Stimulated activated CD8-positive, alpha-beta memory T cell treated with anti-CD3 and anti-CD28 coated beads, Interleukin-4, amount 100 ng/mL, for 24 hours (primary cell): ENCODE results near the gene LSAMP.

Experiments used
- DNase-seq: peaks from one replicate; pipeline ENCODE4 v3.0.0-alpha.2; 2020; ENCODE audit warnings: low read depth

Gene LSAMP

DNA sequence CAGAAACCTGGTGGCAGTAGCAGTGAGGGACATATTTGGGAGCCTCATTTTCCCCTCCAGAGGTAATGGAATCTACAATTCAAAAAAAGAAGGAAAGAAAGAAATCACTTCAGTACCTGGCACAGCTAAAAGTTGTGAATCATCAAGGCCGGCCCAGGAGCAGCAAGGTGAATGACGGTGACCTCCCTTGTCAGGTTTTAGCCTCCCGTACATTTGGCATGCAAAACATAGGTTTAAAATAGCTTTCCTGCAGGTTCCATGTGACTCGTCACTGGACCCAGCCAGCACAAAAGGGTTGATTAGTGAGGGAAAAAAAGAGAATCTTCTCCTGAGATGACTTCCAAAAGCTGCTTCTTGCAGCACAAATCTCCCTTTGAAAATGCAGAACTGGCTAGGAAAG lies 394.2 kb downstream of the LSAMP start:
- no peak for DNase-seq

DNA sequence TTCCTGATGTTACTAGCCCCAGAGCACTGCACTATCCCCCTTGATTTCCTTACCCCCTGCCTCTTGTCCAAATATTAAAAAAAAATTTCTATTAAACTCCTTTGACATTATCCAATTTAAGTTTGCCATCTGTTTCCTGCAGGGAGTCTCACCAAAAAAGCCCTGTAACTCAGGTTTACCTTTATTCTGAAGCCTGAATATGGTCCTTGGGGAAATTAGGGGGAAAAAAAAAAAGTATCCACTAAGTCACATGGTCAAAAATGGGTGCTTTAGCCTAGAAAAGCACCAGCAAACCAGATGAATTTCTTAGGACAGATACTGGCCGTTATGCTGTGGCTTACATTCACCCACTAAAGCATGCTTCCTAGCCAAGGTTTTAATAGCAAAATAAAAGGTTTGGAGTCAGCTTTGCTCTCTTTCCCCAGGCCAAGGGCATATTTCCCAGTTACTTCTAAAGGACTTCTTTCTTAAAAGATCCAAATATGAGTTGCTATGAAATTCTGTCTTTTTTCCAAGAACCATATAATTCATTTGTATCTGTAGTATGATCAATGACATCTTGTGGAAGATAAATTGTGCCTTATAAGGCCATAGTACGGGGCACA lies 394.9 kb downstream of the LSAMP start:
- DNase-seq, result no peak

DNA sequence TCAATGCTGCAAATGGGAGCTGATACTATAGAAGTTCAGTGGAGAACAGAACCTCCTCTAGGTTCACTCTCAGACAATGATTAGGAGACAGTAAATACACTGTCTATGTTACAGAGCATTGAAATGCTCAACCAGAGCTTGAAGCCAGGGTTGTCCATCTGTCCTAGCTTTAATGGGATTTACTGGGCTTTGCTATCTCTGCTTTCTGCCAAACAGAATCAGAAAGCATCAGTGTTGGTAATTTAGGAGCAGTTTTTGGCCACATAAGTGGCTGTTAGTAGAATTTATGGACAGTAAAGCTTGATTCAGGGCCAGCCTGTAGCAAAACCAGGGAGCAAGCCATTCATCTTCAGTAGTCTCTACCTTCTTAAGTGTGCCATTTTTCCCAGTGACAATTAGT lies 396.3 kb downstream of the LSAMP start:
- DNase-seq, result no peak

DNA sequence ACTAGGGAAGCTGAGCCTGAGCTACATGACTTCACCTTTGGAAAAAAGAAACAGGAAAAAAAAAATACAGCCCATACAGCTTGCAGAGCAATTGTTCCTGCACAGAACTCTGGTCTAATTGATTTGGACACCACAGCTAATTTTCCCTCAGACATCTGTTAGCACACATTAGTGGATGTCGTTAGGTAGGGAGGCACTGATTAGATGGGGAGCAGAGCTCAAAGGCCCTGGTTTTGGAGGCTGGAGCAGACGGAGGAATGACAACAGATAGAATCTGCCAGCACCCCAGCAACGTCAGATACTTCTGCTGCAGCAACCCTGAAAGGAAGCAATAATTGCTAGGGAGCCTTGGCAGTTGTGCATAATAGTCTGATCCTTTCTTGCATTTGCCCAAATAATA lies 398.9 kb downstream of the LSAMP start:
- DNase-seq, result no peak

DNA sequence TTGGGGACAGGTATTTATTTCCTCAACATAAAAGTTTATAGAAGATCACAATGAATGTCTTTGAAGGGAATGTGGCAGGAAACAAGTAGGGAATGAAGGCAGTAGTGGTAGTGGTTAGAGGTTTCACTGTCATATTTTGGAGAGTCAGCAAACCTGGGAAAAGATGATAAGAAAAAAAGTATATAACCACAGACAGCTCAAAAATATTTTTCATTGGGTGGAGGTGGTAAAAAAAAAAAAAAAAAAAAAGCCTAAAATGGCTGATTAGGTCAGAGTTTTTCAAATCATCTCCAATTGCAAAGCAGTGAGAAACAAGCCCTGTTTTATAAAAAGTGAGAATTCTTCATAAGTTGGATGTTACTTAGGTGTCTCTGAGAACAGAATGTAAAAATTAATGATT lies 400.0 kb downstream of the LSAMP start:
- no peak for DNase-seq

DNA sequence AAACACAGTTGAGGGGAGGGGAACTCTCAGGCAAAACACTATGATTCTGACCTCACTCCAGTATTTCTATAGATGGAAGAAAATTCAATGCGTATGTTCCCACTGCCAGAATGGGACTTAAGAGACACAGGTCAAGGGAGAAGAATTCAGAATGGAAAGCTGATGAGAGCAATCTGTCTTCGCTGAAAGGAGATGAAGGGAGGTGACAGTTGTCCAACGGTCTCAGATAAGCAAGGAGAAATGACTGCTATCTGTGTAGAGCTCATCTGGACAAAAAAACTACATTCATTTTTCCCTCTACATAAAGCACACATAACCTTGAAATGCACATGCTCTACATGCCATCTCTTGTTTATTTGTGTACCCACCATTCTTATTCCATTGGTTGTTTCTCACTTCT lies 405.1 kb downstream of the LSAMP start:
- no peak for DNase-seq

DNA sequence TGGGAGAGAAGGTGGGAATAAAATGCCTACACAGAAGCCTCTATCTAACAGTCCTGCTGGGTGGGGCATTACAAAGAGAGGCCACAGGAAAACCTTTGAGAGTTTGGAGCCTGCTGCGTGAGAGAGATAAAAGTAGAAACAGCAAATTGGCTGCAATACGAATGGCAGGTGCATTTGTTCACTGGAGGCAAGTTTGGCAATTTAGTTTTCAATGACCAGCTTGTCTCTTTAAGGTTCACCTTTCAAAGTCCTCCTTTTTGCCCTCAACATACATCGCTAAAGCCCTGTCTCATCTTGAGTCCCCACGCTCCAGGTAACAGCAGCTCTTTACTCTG lies 405.7 kb downstream of the LSAMP start:
- no peak for DNase-seq

DNA sequence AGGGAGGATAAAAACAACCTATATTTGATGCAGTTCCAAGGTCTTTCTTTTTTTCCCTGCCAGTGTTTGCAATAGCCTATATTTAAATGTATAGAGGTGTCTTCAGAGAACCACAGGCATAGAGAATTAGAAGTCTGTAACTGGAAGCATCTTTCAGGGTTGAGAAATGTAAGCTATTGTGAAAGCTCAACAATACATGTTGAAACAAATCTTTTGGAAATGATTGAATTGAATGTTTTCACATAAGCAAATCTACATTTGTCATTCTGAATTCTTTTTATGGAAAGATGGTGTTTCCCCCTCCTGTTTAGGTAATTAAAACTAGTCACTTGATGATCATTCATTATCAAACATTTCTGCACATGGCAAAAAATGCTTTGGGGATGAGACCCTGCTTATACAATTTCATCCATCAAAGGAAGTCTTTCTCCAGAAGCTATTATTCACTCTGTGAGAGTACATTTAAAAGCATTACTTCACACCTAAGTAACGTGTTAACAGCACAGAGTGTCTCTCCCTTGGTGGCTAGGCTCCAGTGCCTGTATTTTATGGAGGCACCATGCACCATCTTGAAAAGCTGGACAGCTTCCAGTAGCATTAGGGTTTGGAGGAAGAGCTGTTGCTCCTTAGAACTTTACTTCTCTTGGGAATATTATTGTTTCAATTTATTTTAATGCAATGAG lies 406.2 kb downstream of the LSAMP start:
- no peak for DNase-seq

DNA sequence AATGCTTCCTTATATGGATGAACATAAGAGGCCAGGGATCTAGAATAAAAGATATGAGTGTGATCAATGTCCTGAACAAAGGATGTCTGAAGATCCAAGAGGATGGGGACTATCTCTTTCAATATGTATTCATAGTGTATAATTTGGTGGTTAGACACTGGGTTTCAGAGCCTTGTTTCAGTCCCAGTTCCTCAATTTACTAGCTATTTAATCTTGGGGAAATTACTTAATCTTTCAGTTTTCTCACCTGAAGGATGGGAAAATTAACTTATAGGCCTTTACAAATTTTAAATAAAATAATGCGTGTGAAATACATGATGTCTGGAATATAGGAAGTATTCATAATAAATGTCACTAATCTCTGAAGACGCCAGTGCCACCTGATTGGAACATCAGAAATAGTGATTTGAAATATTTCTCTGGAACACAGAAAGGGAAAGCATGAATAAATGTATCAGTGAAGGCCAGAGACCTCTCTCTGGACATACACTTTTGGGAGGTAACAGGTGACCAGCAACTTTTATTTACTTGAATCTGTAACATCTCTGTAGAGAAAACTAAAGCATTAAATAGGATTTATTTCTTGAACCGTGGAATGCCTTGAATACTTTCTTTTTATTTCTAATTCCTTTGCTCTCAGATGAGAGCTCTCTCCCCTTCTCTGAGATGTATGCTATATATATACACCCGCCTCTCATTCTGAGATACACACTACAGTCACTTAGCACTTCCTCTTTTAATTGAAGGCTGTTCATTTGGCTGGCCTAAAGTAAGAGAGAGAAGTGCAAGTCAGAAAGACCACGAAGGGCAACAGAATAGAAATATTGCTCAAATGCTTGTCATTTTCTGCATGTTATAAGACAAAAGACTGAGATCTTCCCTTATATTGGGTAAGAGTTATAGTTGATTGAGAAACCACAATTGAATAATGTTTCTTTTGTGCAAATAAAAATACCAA lies 407.1 kb downstream of the LSAMP start:
- no peak for DNase-seq

DNA sequence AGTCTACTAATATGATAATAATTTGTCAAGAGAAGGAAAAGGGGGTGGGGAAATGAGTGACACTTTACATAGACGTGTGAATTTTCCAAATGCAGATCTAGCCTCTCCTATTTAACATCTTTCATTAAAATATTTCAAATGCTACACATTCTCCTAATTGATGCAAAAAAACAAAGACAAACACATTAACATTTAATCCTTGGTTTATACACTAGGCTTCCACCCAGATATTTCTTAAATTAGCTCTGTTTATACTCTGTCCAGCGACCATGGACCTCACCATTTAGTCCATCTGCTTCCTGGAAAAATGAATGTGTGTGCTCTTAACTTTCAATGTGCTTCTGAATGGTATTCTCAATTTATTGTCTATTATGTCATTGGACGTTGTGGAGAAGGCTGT lies 409.9 kb downstream of the LSAMP start:
- no peak for DNase-seq

DNA sequence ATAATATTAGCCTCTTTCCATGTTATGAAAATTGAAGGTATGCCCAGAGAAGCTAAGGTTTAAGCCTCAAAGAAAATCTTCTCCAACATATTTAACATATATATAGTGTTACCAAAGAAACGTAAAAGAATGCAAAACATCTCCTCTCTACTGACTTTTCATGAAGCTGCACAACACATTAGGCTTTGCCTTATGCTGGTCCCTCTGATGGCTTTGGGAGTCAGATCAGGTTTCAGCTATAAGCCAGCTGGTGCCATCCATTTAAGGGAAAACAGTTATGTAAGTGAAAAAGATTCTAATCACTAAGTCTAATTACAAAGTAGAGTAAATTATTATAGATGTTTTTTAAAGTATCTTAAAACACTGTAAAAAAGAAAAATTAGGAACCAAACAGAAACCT lies 410.5 kb downstream of the LSAMP start:
- no peak for DNase-seq

DNA sequence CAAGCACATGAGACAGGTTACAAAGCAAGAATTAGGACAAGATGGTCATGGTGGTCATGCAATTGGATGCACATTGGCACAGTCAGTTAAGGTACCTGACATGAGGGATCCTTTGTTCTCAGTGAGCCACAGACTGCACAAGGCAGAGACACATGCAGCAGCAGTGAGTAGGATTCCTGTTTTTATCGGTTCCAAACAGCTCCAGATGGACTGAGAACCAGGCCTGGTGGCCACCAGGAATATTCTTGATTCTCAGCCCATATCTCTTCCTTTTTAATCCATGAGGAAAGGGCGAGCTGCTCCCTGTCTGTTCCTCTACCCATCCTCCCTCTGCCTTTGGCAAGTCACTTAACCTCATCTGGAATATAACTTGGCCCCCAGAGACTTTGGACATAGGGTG lies 411.2 kb downstream of the LSAMP start:
- DNase-seq, result no peak

DNA sequence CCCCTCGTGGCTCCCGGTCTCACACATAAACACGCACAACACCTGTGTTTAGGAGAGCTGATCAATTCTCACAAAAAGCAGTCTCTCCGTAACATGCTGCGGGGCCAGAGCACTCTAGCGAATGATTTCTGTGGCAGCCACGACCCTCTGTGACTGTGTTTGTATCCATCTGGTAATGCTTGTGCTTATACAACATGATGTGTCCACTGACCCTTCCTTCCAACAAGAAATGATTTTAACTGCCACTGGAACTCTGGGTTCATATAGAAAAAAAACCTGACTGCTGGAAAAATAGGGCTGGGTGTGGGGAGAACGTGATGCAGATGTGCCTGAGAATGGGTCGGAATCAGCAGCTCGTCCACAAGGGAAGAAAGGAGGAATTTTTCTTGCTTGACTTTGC lies 411.8 kb downstream of the LSAMP start:
- DNase-seq, result no peak

DNA sequence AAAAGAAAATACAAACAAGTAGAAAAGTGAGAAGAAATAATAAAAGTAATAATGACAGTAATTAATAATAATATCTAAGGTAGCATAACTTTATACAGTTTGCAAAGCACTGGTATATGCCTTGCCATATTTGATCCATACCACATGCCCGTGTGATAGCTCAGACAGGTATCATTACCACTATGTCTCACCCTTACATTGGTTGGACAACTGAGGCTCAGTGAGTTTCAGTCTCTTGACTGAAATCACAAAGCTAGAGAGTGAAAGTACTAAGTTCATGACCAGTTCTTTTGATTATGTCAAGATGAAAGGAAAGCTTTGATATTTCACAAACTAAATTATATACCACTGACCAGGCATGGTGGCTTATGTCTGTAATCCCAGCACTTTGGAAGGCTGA lies 413.1 kb downstream of the LSAMP start:
- DNase-seq, result no peak

DNA sequence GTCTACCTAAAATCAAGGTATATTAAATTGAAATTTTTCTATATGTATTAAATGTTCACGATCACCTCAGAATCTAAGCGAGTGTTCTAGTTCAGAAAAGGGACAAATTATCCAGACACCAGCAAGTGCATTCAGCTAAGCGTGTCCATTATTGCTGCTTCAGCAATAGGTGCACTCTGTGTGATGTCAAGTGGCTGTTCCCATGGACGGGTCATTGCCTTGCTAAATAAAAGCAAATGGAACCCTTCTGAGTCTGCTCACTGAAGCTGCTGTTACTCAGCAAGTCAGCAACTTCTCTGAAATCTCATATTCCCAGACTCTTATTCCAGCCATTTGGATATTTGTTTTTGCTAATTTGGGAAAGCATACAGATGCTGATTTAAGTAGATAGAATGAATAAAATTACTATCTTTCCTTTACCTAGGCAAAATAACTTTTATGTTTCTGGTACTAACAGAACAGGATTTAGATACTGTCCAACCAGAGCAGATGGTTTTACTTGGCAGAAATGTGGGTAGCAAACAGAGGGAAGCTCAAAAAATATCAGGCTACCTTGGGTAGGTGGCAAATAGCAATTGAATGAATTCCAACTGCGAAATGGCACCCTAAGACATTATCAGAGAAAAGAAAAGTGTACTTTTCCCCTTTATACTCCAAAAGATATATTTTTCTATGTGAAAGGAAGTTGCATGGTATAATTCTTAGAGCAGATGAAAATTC lies 415.0 kb downstream of the LSAMP start:
- DNase-seq, result no peak

DNA sequence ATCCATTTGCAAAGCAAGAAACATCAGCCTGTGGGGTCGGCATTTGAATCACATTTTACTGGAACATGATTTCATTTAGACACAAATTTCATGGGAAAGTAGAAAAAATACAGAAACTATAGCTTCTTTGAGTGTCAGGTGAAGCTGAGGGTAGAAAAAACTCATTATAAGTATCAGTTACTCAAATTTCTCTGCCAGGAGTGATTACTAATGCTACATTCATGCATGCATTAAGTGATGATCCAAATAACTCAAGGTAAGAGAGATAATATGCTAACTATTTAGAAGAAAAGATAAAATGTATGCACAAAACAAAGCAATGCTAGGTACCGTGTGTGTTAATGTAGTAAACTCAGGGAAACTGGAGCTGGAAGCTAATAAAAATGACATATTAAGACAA lies 416.0 kb downstream of the LSAMP start:
- DNase-seq, result no peak

DNA sequence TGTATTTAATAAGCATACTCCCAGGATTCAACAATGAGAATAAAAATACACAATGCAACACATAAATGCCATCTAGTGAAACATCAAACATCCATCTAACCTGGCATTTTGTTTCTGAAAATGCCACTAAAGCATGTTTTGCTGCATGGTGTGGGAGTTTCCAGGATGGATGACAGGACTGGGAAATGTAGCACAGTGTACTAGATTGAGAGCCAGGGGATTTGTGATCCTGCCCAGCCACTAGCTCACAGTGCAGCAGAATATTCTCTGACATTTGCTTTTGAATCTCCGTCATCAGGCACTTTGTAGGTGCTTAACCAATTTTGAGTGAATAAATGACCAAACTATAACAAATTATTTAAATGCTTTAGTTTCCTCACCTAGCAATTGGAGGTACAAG lies 417.1 kb downstream of the LSAMP start:
- DNase-seq, result no peak

DNA sequence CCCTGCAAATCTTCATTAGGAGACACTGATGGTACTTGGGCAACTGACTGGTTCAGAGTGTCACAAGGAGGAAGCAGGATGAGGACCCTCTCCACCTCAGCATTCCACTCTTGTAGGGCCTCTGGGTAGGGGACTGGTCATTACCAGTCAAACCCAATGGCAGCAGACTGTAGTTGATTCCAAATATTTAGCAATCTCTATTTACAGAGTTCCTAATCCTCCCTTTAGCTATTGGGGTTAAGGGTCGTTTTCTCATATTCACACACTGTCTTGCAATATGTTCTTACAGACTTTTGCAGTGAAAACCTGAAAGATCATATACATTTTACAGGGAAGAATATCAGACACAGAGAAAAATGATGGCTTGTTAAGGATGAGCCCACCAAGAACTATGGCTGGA lies 424.3 kb downstream of the LSAMP start:
- DNase-seq, result no peak

DNA sequence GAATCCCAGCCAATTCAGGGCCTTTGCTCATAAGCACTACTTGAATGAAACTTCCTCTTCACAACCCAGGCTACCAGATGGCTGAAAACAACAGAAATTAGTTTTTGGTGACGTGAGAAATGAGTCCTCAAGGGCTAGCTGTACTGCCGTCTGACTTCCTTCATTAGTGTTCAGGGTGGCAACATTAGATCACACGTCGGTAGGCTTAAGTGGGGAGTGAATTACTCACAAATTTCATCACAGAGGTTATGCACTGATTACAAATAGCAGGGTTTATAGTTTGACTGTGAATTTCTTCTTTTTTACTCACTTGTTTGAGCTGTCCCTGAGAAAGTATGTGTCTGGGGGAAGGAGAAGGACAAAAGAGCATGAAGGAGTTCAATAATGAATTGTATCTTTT lies 424.8 kb downstream of the LSAMP start:
- no peak for DNase-seq

DNA sequence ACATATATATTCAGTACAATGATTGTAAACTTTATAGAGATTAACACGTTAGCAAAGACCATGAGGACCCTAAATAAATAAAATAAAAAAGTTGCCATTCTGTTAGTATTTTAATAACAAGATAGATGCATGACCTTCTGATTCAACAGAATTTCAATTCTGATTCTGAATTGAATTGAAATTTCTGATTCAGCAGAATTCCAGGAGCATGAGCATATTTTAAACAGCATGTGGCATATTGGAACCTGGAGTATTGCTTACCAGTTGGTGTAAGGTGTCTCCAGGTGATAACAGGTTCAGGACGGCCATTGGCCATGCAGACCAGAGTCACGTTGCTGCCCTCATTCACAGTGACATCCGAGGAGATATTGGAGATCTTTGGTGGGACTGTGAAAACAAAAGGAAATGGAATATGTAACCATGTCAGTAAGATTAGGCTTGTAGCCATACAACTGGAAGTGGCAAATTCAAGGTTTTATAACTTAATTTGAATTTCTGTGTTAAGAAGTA lies 426.0 kb downstream of the LSAMP start:
- DNase-seq, result no peak

DNA sequence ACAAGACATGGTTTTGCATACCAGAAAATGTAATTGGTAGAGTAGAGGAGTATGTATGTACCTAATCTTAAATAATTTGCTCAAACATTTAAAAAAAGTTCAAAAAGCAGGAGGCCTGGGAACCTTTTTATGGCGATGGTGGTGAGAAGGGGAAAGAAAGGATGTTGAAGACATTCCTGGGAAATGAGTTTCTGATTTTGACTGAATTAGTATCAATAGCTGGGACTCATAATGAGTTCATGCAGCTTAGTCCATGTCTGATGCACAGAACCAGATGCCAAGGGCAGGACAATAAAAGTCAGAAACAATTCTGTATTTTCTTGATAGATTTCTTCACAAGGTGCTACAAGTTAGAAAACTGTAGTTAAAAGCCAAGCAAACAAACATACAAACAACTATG lies 426.6 kb downstream of the LSAMP start:
- no peak for DNase-seq

DNA sequence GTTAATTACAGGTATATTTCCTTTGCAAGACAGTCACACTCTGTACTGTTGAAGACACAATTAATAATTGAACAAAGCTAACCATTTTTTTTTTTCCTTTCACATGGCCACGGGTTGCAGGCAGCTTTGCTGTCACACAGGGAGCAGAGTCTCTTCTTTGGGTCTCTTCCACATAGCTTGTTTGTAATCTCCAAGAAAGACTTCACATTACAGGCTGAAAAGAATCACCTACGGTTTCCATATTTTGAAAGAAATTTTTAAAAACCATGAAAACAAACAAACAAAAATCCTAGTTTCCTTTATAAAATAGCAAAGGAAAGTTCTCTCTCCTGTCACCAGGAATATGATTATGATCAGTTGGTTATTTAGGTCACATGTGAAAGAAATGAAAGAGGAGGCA lies 429.4 kb downstream of the LSAMP start:
- DNase-seq, result no peak
